ENCODE measurements around the gene LIME1.

LIME1 gene

DNA sequence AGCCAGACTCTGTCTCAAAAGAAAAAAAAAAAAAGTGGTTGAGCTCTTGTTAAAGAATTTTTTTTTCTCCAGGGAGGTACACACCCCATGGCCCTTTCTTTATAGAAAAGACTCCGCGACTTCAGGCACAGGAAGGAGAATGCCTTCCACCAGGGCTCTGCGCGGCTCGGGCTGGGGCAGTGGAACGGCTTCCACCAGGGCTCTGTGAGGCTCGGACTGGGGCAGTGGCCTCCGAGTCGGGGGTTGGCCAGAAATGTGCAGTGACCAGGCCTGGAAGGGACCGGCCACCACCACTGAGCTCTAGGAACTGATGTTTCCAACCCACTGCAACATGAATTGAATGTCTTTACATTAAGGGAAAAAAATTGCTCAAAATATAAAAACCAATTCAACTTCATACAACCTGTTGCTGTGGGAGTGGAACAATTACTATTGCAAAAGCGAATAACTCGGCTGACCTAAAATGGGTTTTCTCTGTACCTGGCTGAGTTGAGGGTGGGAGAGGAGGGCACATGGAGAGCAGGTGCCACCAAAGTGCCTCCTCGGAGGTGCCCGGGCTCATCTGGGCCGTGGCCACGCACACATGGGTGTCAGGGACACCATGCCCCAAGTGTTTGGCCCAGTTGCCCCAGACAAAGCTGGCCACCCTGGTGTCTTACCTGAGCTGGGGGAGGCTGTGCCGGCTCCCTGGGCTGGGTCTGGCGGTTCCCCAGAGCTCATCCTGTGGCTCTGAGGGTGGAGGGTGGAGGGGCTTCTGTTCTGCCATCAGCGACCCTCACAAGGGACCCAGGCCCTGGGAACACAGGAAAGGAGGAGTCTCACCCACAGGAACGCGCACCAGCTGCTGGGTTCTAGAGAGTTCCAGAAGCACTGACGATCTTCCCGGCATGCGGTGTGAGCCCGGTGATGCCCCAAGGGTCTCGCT lies 32.4 kb downstream of the LIME1 start:
- TF ChIP-seq CTCF (IDR thresholded peaks at IDR 0.05) = no peak

- no peak for TF ChIP-seq CTCF (IDR thresholded peaks at IDR 0.05)
These were observed 33.5 kb downstream of the LIME1 start for GRCh38 chr20:63769891-63770474.

DNA sequence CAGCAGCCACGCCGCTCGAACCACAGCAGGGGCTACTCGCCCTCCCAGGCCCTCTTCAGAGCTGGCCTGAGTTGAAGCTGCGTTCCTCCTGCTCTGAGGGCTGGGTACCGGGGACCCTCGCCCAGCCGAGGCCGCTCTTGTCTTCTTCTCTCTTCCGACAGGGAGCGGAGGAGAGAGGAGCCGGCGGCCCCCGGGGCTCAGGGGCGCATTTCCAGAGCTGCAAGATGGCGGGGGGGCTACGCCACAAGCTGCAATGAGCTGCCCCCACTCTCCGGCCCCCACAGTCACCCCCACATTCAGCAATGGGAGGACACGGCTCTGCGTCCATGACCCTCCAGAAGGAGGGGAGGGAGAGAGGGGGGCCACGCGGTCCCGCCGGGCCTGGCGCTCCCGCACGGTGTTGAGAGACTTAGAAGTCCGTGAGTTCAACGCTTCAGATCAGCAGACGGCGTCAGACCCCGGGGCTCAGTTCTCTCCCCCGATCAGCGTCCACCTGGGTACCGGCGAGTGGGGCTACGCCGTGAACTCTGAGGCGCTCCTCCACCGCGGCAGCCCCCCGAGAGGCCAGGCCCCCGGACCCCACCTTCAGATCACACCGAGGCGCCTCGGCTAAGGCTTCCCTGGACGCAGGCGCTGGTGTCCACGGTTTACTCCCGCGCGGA lies 34.7 kb downstream of the LIME1 start:
- TF ChIP-seq CTCF (IDR thresholded peaks at IDR 0.05) = no peak

DNA sequence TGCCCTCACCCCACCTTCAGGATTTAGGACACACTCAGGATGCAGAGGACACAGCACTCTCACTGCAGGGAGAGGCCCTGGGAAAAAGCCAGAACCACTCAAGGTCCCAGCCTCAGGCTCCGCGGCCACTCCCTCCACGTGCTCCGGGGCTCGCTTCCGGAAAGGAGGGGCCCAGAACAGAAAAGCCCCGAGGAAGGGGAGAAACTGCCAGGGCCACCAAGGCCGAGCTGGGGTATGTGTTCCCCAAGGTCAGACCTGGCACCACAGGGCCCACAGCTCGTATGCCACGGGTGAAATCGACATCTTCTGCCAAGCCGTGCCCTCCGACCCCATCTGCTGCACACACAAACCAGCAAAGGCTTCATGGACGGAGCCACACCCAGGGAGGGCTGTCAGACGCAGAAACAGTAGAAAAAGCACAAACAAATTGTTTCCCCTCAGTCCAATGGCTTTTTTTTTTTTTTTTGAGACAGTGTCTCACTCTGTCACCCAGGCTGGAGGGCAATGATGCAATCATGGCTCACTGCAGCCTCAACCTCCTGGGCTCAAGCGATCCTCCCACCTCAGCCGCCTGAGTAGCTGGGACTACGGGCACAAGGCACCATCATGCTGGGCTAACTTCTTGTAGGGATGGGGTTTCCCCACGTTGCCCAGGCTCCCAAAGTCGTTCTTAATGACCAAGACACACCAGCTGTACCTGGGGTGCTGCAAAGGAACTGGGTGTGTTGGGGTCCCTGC lies 36.5 kb downstream of the LIME1 start:
- no peak for TF ChIP-seq CTCF (IDR thresholded peaks at IDR 0.05)

DNA sequence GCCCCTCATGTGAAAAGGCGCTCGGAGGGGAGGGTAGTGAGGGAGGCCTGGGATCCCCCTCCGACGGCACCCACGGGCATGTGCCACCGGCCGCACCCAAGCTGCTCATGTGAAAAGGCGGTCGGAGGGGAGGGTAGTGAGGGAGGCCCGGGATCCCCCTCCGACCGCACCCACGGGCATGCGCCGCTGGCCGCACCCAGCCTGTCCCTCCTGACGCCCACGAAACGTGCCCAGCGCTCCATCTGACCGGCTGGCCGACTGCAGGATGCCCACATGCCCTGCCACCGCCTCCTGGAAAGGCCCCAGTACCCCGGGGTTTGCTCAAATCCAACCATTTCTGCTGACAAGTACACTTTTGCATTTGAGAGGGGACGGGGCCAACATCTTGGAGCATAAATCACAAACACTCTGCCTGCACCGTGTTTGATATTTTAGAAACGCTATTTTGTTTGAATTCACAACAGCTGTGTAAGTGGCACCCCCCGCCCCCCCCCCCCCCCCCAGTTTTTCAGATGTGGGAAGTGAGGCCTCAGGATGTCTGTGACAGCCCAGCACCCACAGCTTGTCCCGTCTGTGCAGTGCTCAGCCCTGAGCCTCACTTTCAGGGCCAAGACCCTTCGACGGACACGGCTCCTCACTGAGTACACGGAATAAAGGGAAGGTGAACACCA lies 37.2 kb downstream of the LIME1 start:
- no peak for TF ChIP-seq CTCF (IDR thresholded peaks at IDR 0.05)

GRCh38 chr20:63774306-63774705 lies 37.8 kb downstream of the LIME1 start:
- no peak for TF ChIP-seq CTCF (IDR thresholded peaks at IDR 0.05)

Data from LNCAP (cell line).